Measurements from ENCODE around the gene ATP9B.

DNA sequence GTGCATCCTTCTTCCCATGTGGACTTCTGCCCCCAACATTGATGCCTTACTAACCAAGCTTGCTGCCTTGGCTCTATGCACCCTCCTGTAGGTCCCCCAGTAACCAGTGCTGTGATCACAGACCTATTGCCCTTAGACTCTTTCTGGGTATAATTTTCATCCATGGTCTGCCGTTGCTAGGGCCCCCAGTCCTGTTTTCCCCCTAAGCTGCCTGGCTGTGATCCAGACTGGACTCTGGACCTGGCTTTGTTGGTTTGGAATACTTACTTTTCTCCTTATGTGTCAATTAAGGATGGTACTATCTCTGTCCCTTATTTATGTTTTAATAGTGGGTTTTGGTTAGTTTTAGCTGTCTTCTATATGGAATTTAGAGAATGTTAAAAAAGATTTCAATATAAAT lies 26.0 kb downstream of the ATP9B start:
- TF ChIP-seq, protein P1, sequence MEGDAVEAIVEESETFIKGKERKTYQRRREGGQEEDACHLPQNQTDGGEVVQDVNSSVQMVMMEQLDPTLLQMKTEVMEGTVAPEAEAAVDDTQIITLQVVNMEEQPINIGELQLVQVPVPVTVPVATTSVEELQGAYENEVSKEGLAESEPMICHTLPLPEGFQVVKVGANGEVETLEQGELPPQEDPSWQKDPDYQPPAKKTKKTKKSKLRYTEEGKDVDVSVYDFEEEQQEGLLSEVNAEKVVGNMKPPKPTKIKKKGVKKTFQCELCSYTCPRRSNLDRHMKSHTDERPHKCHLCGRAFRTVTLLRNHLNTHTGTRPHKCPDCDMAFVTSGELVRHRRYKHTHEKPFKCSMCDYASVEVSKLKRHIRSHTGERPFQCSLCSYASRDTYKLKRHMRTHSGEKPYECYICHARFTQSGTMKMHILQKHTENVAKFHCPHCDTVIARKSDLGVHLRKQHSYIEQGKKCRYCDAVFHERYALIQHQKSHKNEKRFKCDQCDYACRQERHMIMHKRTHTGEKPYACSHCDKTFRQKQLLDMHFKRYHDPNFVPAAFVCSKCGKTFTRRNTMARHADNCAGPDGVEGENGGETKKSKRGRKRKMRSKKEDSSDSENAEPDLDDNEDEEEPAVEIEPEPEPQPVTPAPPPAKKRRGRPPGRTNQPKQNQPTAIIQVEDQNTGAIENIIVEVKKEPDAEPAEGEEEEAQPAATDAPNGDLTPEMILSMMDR (IDR thresholded peaks at IDR 0.05) = no peak
- TF ChIP-seq POLR2AphosphoS5 (IDR thresholded peaks at IDR 0.05; ENCODE audit: insufficient read depth in 1 of 2, low read depth in 1 of 2) = no peak

Data from vagina (tissue), 2 donors.